Activated effector memory CD4-positive, alpha-beta T cell treated with Interleukin-2 at 50 U/mL for 16 hours (primary cell): ENCODE data around the gene ARID2.
A peak's percentile ranks its signal among the peaks of the same experiment; 100 is the strongest.

ENCODE experiments used
- DNase-seq: peaks from one replicate; pipeline ENCODE4 v3.0.0-alpha.2; 2020

Gene ARID2

DNA sequence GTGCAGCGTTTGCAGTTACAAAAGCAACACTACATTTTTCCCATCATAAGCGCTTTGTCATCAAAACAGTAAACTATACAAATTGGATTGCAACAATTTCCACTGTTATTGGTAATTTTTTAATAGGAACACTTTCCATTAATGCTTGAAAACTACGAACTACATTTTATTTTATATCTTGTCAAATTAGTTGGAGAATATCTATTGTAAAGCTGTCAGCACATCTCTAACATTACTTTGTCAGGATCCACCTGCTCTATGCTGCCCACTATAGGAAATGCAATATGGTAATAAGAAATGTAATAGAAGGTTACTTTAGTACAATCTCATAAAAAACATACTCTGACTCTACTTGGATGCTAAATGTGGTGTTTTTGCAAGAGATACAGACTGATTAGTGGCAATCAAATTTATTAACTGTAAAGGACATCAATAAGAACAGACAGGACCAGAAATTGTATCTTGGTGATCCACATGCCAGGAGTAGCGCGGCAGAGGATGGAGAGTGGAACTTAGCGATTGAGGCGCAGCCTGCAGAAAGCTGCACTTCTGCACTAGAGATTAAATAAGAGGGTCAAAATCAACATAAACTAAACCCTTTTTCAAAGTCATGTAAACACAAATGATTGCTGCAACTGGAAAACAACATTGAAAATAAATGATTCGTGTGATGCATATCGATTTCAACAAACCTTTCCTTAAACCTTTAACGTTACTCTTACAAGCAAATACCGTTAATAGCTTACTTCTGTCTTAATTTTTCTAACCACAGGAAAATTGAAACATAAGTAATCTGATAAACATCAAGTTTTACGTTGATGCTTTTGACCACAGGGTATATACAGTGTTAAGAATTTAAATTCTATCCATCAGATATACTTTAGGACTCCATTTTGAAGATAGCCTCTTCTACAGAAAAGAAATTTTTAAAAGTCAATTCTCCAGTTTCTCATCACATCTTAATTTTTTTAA is 3.6 kb upstream of the ARID2 start:
- DNase-seq: no peak

DNA sequence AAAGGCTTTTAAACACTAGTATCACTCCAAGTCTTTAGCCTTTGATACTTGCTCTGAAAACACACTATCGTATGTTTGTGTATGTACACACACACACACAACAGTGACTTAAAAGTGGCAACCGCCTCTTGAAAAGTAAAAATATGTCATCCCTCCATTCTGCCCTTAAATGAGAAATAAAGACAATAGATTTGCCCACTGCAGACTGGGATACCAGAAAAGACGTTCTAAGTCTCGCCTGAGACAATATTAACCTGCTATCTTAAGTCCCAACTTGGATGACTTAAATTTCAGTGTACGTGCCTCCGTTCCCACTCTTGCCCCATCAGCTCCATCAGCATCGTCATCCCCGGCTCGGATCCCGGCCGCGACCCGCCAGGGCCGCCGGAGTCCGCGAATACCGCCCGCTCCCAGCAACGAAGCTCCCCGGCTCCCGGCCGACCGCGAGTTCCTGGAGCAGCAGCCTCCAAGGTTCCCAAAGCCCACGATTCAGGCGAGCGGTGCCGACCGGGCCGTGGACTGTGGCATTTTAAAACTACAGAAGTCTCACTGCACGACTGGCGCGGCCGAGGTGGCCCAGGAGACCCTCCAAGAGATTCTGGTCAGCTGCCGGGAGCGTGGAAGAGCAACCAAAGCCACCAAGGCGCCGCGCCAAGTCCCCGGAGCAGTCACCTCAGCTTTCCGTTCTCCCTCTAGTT is 2.8 kb upstream of the ARID2 start:
- DNase-seq: no peak

DNA sequence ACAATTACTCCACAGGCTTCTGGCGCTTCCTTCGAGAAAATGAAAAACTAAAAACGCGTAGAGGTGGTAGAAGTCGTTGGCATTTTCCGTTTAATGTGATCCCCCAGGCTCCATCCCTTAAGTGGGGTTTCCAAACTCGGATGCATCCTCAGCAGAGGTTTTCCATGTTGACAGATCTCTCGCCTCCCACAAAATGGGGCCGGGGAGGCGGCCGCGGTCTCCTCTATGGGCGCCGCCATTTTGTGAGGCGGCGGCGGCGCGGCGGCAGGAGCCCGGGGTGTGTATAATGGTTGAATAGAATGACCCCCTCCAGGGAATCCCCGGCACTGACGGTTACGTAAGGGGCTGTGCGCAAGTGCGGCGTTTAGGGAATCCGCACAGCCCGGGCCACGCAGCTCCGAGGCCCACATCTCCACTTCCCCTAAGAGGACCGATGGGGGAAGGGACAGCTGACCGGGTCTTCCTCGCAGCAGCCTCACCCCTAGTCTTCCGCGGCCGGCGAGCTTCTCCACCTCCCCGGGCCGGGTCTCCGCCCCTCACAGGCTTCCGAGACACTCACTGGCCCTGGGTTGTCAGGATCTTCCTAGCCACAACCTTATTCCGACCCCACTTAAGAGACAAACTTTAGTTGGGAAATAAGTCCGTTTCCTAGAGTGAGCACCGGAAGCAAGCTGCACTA is 2.1 kb upstream of the ARID2 start:
- peak; percentile 75 for DNase-seq

DNA sequence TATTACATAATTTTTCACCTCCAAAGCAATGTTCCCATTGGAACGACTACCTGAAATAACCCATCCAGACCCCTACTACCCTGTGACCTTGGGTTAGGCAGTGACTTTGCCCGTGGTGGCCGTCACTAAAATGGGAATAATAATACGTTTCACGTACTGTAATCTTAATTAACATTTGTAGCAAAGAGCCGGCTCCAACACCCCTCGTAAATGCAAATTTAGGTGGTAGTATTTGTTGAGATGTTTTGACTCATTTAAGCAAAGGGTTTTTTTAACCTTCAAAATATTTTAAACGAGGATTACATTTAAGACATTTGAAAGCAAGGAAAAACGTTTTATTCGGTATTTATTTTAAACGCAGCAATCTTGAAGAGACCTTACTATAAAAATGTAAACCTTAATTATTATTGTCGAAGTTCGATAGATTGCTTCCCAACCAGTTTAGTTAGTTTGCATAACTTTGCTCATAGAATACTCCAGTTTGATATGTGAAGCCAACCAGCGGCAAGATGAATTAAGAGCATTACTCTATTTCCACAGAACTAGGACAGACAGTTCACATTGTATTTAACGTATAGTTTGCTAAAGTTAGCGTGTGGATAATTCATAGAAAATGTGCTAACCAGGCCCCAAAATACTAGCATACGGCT is 1.4 kb upstream of the ARID2 start:
- no peak for DNase-seq

DNA sequence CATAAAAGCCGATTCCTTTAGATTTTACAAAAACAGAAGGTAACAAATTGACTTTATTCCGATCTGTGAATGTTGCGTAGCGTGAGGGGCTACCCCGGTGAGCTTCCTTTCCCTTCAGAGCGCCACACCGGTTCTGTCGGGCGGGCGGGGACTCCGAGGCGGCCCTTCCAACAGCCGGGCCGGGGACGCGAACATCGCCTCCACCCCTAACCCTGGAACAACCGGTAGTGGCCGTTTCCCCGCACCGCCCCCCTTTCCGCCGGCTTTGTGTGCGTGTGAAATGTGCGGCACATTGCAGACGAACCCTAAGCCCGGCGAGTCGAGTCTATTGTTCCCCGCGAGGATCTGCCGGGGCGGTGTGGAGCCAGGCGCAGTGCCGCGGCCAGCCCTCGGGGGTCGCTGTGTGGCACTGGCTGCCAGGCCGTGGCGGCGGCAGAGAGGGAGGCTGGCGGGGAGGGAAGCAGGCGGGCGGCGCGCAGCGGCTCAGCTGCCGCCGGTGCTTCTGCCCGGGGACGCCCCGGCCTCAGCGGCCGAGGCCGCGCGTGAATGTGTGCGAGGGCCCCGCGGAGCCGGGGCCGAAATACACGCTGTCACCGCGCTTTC is 775 bp upstream of the ARID2 start:
- peak; percentile 95 for DNase-seq

- no peak for DNase-seq
Measured at GRCh38 chr12:45730084-45730347, 510 bp downstream of the ARID2 start.

- DNase-seq: peak; percentile 55
Measured at GRCh38 chr12:45730348-45731189, 1.1 kb downstream of the ARID2 start.

GRCh38 chr12:45731190-45731775 is 1.8 kb downstream of the ARID2 start:
- DNase-seq: no peak

DNA sequence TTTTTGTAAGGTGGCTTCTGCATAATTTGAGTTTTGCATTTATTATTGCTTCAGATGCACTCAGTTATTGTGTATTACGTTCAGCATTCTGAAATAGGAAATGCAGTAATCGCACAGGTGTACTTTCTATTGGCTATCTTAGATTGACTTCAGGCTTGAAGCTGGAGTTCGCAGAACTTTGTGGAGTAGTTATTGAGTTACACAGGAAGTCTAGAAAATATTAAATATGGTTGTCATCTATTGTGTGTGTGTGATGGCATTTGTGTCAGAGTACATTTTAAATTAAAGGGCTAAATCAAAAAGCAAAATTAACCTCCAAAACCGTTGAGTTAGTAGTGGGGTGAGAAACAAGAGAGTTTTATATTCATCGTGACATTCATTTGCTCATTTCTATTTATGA is 2.7 kb downstream of the ARID2 start:
- DNase-seq: no peak

- no peak for DNase-seq
Measured at GRCh38 chr12:45732936-45733335, 3.4 kb downstream of the ARID2 start.

DNA sequence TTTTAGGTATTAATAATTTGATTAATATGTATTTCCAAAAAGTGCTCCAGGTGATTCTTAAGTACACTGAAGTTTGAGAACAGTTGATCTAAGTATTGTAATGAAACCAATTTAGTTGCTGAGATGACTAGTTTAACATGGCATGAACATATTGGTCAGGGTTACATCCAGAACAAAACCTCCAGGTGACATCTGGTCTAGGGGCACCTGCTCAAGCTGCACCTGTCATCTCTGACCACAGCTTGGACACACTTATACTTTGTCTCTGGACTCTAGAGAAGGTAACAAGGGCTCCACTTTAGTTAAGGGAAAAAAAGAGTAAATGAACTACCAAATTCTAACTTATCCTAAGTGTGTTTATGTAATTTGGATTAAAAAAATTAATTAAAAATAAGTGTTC is 8.1 kb downstream of the ARID2 start:
- no peak for DNase-seq

- no peak for DNase-seq
Measured at GRCh38 chr12:45742590-45742989, 13.1 kb downstream of the ARID2 start.

DNA sequence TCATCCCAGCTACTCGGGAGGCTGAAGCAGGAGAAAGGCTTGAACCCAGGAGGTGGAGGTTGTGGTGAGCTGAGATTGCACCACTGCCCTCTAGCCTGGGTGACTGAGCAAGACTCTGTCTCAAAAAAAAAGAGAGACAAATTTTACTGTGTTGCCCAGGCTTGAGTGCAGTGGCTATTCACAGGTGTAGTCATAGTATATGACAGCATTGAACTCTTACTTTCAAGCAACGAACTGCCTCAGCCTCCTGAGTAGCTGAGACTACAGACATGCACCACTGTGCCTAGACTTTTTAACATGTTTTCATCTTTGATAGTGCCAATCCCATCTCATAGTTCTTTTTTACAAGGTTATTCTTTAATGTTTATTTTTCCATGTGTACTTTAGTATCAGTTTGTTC is 13.7 kb downstream of the ARID2 start:
- DNase-seq: no peak

- no peak for DNase-seq
Measured at GRCh38 chr12:45745861-45746277, 16.4 kb downstream of the ARID2 start.

GRCh38 chr12:45756666-45757065 is 27.2 kb downstream of the ARID2 start:
- no peak for DNase-seq

- no peak for DNase-seq
Measured at GRCh38 chr12:45757172-45757571, 27.7 kb downstream of the ARID2 start.

DNA sequence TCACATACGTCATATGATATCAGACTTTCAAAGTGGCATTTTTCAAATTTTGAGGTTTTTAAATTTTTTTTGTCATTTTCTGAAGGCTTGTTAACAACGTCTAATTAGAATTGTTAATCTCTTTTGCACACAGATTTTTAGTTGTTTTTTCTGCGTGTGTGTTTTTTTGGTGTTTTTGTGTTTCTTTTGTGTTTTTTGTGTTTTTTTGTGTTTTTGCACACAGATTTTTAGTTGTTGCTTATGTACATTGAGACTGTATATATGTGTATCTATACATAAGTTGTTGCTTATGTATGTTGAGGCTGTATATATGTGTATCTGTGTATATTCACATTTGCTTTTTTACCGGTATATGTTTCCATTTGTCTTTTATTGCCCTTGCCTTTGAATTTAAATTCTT is 30.8 kb downstream of the ARID2 start:
- DNase-seq: no peak

GRCh38 chr12:45762185-45763110 is 32.9 kb downstream of the ARID2 start:
- no peak for DNase-seq

- DNase-seq: no peak
Measured at GRCh38 chr12:45763381-45763780, 33.9 kb downstream of the ARID2 start.

- DNase-seq: no peak
Measured at GRCh38 chr12:45768194-45768593, 38.7 kb downstream of the ARID2 start.
